Frontal cortex (tissue), 4 donors: ENCODE results near the gene FBRSL1. TPM values are rescaled to one million over a fixed set of nuclear protein-coding genes. Genes with fewer than 3 reads are reported as not detected.

Experiments
- DNase-seq, 2 donors: peaks; one replicate each; pipeline ENCODE4 v3.0.0; 2012; ENCODE audit warnings: low spot score in 2 of 2
- FAIRE-seq: peaks from 2 replicates; lab custom pipeline; 2012; peaks lifted over from hg19 to GRCh38; lab: Jason Lieb, UNC
- total RNA-seq: library from RNA; depleted of rRNA; stranded (reverse); fragments of >200 nt; gene quantifications from one replicate; pipeline ENCODE4 v1.2.3, GENCODE V29; 2014
- donor health status: control.
- donor health status: control.
- donor health status: control.

The FBRSL1 gene
- total RNA-seq, 1 donor from 2014 or later = 4.1 TPM

DNA sequence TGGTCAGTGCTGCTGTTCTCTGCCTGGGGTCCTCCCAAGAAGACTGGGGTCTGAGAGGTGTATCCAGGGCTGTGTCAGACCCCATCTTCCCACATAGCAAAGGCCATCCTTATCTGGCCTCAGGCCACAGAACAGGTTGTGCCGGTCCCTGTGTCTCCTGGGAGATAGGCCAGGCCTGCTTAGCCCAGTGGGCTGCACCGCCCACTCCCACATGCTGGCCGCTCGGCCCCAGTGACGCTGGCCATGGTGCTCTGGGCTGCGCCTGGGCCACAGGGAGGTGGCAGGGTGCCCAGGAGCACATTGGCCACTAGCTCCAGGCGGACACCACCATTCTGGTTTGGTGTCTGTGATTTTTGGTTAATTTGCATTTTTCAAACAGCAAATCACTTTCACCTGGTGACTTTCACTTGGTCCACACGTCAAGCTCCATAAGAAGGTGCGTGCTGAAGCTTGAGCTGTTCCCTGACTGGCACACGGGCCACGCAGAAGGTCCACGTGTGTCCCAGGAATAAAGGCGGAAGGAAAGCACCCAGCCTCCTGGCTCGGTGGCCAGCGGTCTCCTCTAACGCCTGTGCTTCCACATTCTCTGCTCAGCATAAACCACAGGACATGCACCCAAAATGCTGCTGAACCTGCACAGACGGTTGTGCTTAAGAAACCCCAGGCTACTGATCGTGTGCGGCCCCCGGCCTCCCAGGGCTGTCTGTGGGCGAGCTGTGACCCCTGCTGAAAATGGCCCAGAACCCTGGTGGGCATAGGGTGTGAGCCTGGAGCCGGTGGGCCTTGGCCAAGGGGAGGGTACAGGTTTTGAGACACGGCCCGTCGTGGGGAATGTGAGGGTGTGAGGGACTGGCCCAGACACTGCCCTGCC is 4.6 kb downstream of the FBRSL1 start:
- no peak for FAIRE-seq
- DNase-seq = no peak

DNA sequence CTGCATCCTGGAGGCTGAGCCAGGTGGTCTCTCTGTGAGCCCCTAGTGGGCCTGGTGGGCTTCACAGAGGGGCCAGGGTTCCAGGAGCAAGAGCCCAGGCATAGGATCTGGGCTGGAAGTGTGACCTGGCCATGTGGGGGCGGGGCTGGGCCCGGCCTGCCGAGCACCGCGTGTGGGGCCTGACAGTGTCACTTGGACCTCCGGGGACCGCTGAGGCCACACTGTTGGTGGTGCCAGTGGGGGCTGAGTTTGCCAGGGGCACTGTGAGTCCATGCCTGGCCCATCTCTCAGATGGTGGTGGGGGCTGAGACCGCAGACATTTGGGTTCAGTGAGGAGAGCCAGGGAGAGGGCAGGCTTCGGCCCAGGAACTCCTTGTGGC is 5.2 kb downstream of the FBRSL1 start:
- FAIRE-seq (no peak), DNase-seq (no peak)

DNA sequence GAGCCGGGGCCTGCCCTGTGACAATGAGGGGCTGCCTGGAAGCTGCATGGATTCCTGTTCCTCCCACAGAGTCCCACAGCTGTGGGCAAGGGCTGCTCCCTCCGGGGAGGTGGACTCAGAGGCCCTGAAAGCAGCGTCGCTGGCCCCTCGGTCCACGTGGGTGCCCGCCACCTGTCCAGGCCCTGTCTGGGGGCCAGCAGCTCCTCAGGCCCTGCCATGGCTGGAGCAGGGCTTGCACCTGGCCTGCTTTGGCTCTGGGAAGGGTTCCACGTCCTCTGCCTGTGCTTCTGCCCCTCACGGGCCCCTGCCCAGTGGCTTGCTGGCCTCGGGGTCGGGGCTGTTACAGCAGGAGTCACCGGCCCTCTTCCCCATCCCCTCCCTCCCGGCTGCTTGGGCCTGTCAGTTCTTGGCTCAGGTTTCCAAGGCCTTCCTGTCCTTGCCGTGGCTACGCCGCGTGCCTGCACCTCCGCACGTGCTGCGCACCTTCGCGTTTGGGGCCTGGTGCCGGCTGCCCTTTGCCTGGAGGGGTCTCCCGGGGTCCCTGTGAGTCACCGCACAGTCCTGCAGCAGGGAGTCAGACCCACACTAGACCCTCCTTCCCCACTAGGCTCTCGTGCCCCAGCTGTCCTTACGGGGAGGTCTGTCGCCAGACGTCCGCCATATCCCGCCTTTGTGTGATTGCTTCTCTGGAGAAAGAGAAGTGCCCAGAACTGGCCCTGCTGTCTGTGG is 5.8 kb downstream of the FBRSL1 start:
- FAIRE-seq = no peak
- no peak for DNase-seq

DNA sequence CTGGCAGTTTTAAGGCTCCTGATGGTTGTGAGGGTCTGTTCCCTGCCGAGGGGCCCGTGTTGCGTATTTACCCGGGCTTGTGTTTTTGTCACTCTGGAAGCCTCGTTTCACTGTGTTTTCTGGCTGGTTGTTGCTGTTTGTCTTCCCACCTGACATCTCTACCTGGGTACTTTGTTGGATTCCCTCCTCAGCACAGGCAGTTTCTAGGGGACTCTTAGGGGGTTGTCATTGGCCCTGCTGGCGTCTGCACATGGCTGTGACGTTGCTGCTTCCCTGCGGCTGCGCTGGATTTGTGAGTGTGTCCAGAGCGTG is 6.4 kb downstream of the FBRSL1 start:
- FAIRE-seq (no peak), DNase-seq (no peak)

DNA sequence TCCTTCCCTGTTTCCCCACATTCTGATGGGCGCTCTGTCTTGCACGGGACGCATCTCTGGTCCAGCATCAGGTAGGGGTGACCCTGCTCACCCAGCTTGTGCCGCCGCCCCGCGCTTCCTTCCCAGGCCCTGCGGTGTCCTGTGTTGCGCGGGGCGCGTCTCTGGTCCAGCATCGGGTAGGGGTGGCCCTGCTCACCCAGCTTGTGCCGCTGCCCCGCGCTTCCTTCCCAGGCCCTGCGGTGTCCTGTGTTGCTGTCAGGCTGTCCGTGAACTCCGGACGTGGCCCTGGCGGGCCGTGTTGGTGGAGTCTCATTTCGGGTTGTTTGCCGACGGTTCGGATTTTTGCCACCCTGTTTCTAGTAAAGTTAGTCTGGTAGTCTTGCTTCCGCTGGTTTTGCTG is 6.8 kb downstream of the FBRSL1 start:
- DNase-seq (no peak), FAIRE-seq (no peak)

DNA sequence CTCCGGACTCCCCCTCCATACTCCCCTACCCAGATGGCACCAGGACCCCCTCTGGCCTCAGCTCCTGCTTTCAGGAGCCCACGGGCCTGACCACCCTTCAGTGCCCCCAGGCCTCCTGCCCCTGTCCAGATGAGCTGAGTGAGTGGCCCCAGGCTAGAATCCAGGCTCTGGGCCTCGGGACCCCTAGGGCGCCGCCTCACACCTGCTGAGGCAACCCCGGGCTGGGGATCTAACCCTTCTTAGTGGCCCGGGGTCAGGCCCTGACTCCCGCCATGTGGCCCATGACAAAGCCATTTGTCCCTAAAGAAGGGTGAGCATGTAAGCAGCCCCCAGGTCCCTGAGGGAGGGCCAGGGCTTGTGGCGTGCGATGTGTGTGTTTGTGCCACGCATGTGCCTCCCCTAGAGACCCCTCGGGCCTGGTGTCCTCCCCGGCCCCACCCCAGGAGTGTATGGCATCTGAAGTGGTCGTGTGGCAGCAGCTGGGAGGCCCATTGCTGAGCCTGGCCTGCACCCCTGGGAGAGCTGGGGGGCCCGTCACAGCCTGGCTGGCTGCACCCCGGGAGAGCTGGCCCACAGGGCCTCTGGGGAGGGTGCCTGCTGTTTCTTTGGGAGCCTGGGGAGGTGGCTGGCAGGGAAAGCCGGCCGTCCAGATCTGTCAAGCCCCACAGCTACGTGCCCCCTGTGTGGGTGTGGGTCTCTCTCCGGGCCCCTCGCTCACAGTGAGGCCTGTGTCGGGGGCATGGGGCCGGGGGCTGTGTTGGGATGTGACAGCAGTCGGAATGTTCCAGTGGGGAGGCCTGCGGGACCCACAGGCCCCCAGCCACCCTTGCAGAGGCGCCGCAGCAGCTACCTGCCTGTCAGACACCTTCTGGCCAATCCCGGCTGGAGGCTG is 7.8 kb downstream of the FBRSL1 start:
- FAIRE-seq = no peak

DNA sequence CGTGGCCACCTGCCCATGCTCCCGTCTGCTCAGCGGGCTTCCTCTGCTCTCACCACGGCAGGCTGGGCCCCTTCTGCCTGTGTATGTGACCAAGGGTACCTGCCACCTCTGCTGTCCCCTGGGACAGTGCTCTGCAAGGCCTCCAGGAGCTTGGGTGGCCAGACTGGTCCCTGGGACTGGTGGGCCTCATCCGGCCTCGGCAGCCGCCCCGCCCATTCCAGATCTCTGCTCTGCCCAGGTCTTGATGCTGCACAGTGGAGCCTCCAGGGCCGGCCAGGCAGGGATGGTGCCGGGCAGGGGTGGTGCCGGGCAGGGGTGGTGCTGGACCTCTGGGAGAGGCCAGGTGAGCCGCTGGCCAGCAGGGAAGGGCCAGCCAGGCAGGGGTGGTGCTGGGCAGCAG is 9.0 kb downstream of the FBRSL1 start:
- DNase-seq (no peak), FAIRE-seq (no peak)

More for the DNA sequence above, 7.8 kb downstream of the FBRSL1 start:
- no peak for DNase-seq

DNA sequence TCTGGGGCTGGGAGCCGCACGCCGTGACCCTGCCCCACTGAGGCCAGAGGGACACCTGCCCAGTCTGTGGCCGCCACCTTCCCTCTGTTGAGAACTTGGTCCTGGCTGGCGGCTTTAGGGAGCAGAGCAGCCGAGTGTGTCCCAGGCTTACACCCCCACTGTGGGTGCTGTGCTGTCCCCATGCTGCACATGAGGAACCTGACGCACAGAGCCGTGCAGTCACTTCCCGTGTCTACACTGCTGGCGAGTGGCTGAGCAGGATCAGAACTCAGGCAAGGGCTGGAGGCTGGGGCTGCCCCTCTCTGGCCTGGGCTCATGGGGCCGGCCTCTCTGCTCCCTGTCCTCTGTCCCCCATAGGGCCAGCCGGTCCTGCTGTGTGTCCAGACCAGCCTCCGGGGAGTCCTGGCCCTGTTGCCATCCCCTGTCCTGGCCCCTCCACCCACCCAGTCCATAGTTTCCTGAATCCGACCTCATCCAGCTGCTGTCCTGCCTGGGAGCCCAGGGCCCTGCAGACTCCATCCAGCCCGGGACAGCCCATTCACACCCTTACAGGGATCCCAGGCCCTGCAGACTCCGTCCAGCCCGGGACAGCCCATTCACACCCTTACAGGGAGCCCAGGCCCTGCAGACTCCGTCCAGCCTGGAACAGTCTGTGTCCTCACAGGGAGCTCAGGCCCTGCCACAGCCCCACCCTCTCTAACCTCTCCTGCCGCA is 10.3 kb downstream of the FBRSL1 start:
- no peak for FAIRE-seq
- DNase-seq = no peak

DNA sequence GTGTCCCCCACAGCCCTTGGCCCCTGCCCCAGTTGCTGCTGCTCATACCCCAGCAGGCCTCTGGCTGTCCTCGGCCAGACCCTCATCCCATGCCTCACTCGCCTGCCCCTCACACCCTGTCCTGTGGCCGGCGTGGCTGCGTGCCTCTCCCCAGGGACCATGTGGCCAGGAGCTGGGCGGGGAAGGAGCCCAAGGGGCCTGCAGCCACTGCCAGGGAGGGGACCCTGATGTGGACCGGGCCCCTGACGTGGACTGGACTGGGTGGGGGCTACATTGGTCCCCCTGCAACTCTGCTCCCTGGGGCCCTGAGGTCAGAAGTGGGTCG is 10.9 kb downstream of the FBRSL1 start:
- FAIRE-seq (no peak), DNase-seq (no peak)

DNA sequence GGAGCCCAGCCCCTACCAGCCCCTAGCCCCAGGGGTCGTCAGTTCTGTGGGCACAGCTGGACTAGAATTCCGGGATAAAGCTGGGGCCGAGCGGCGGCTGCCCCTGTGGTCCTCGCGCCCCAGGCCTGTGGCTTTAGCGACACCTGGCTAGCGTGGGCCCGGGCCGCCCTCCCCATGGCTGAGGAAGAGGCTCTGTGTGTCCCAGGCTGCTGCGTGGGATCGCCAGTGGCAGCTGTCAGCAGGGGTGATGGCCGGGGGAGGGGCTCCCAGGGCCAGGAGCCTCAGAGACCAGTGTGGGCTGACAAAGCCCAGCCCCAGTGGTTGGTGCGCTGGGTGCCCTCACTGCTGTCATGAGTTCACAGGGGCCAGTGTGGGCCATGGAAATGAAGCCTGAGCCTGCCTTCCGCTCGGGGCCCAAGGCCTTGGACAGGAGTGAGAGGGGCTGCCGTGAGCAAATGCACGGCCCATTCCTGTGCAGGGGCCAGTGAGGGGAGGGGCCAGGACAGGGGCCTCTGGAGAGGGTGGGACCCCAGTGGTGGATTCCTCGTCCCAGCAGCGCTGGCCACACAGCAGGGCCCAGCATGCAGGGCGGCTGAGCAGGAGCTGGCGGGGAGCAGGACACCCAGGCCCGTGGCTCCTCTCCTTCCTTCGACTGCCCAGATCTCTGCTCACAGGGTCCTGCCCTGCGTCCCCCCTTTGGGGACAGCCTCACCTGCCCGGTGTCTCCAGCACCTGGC is 11.4 kb downstream of the FBRSL1 start:
- no peak for FAIRE-seq
- no peak for DNase-seq

DNA sequence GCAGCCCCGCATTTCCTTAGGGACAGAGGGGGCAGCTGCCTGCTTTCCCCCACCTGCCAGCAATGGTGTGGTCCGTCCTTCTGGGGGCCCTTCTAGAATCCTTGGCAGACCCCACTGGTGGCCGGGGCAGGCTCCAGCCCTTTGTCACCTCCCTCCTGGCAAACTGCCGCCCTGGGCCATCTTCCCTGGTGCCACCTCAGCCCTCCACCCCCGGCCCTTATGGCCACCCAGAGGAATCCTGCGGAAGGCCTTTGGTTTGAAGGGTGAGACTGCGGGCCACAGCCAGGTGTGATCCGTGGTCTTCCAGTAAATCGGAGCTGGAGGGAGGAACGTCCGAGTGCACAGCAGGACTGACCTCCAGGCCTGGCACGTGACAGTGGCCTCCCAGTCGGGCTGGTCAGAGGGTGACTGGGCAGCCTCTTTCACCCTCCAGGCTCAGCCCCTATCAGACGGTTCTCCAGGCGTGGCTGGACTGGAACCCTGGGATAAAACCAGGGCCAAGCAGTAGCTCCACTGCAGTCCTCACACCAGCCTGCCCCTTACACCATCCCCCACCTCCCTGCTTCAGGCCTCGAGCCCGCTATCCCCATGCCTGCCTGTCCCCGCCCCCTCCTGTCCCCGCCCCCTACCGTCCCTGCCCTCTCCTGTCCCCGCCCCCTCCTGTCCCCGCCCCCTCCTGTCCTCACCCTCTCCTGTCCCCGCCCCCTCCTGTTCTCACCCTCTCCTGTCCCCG is 12.4 kb downstream of the FBRSL1 start:
- DNase-seq = no peak
- no peak for FAIRE-seq

DNA sequence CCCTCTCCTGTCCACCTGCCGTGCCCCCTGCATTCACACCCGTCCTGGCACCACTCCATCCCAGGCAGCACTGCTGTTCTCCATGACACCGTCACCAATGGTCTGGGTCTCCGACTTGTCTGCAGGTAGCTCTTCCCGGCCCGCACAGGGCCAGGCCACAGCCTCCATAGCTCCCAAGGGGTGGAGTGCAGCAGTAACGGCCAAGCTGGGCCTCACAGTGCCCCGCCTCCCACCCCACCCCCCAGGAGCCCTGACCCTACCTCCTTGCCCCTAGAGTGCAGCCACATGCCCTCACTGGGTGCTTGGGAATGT is 12.9 kb downstream of the FBRSL1 start:
- DNase-seq (no peak), FAIRE-seq (no peak)

DNA sequence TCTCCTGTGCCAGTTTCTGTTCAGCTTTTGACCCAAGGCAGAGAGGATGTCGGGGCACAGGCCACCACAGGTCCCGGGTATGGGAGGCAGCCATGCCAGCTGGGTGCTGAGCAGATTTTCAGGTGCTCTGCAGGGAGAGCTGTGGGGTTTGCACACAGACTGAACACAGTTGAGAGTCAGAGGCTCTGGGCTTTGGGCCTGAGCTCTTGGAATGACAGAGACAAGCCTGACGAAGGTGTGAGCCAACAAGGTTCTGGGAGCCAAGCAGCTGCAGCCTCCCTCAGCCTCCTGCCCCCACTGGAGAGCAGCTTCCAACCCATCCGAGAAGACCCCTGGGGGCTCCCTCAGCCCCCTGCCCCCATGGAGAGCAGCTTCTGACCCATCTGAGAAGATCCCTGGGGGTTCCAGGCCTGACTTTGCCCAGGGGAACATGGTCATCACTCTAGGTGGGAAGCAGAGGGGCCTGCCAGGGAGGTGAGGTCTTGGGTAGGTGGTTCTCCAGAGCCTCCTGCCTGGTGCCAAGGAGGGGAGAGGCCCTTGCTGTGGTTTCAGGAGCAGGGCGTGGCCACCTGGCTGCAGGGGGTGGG is 13.8 kb downstream of the FBRSL1 start:
- no peak for DNase-seq
- FAIRE-seq = no peak

DNA sequence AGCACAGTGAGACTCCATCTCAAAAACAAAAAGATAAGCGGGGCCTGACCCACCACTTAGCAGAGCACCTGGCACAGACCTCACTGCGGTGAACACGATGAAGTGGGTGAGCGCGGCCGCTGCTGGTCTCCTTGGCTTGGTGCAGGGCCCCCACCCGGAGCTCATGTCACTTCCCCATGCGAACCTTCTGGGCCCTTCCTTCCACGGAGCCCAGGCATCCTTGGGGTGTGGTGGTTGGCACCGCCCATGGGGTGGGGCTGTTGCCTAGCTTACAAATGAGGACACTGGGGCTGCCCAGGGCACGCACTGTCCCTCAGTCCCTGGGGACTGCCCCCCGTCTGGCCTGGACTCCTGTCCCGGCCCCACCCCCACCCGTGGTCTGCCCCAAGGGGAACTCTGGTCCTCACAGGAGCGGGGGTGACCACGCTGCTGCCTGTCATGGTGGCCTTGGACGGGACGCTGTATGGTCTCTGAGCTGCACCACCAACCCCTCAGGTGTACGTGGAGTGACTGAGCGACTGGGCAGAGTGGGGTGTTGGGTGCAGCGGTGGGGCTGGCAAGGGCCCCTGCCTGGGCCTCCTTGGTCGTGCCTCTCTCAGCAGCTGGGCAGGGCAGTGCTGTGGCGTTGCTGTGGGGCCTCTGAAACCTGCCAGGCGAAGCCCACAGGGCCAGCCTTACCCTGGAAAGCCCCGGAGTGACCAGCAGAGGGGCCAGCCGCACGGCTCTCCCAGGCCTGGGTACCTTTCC is 15.3 kb downstream of the FBRSL1 start:
- no peak for FAIRE-seq
- DNase-seq = no peak

DNA sequence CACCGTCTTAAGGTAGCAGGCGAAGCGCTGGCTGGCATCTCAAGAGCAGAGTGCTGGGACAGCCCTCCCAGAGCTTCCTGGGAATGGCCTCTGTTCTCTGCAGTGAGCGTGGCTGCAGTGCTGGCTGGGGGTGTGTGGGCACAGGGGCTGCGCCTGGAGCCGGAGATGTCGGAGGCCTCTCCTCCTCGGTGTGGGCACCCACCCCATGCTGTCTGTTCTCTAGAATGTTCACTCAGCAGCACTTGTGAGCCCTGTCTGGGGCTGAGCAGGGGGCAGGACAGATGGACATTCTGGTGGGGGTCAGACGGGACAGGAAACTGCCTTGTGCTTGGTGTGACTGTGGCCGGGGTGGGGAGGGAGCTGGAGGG is 15.9 kb downstream of the FBRSL1 start:
- FAIRE-seq (no peak), DNase-seq (no peak)

DNA sequence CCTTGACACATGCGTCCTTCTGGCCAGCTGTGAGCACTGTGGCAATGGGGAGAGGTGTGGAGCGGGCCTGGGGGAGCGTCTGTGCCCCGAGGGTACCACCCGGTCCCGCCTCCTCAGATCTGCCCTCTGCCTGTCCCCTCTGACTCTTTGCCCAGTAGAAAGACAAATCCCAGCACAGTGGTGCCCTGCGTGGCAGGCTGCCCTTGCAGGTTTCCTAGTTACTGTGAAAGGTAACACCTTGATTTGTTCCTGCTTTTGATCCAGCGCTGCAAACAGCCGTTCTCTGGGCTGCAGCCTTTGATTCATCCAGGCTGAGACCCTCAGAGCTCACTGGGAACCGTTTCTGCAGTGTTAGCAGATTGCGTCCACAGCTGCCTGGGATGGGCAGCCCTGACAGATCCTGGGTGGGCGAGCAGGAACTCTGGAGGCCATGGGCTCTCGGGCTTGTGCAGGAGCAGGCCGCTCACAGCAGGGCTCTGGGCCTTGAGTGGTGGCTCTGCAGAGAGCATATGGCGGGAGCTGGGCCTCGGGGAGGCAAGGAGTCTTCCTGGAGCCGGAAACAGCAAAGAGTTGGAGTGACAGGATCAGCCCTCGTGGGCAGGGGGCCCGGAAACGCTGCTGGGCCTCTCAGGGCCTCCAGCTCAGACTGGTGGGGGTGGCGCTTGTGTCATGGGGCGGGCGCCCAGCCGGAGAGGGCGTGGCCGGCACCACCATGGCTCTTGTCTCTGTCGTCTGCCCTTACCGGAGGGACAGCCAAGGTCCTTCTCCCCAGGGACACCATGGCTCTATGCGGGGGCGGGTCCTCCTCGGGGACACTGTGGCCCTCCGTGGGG is 16.6 kb downstream of the FBRSL1 start:
- DNase-seq = peak; percentile 83 to 87
- FAIRE-seq = no peak

DNA sequence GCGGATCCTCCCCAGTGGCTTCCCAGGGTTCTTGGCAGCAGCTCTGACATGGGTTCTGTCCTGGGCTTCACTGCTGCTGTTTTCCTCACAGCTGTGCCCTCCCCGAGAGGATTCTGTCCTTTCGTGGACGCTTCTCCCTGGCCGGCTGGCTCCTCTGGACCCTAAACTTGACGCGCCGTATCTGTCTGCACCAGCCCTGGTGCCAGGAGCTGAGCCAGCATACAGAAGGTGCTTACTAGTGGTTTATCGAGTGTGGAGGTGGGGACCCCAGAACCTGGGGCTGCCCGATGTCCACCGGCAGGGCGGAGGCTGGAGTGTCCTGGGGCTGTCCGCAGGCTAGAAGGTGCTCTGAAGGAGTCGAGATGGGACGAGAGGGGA is 17.2 kb downstream of the FBRSL1 start:
- no peak for DNase-seq
- FAIRE-seq = no peak
